IPS-18a (cell line): Measurements from ENCODE around the gene FER.
"Not testable (repeated sequence)": the region's sequence is repeated elsewhere in the genome, so short reads cannot be mapped to it uniquely, and the experiment has no call there.

Experiments
- H3K27ac ChIP-seq: one replicate; pipeline ENCODE4 v1.5.1; 2013; ENCODE audit warnings: low read length
- H3K27me3 ChIP-seq: one replicate; pipeline ENCODE4 v1.6.1; 2013; ENCODE audit warnings: mild to moderate bottlenecking, low read length; ENCODE audit not compliant: control insufficient read depth, insufficient read depth
- H3K36me3 ChIP-seq: one replicate; pipeline ENCODE4 v1.6.1; 2013; ENCODE audit warnings: low read depth, low read length; ENCODE audit not compliant: control insufficient read depth
- H3K4me1 ChIP-seq: one replicate; pipeline ENCODE4 v1.6.1; 2013; ENCODE audit warnings: low read depth, low read length; ENCODE audit not compliant: control insufficient read depth
- H3K4me3 ChIP-seq: one replicate; pipeline ENCODE4 v1.5.1; 2013; ENCODE audit warnings: low read length
- H3K9ac ChIP-seq: one replicate; pipeline ENCODE4 v1.6.1; 2013; ENCODE audit warnings: mild to moderate bottlenecking, low read length, moderate library complexity
- H3K9me3 ChIP-seq: one replicate; pipeline ENCODE4 v1.6.1; 2013; ENCODE audit warnings: low read depth, low read length; ENCODE audit not compliant: control insufficient read depth

The FER gene

GRCh38 chr5:108983461-108984092 is 235.9 kb downstream of the FER start:
- Histone ChIP-seq H3K36me3 (no peaks in the 10 kb centered on the region), H3K9me3 (no peaks in the 10 kb centered on the region), H3K27ac (no peak overlapping the region), H3K9ac (no peak overlapping the region), H3K4me3 (no peak overlapping the region), H3K4me1 (peaks cover 4% of the 10 kb centered on the region), H3K27me3 (no peaks in the 10 kb centered on the region)

- no peak overlapping the region for H3K4me3 ChIP-seq
- no peaks in the 10 kb centered on the region for H3K36me3 ChIP-seq
- H3K27ac ChIP-seq = no peak overlapping the region
- H3K9ac ChIP-seq = no peak overlapping the region
- H3K4me1 ChIP-seq = no peaks in the 10 kb centered on the region
- no peaks in the 10 kb centered on the region for H3K9me3 ChIP-seq
- no peaks in the 10 kb centered on the region for H3K27me3 ChIP-seq
Measured at GRCh38 chr5:108989761-108990392, 242.2 kb downstream of the FER start.

GRCh38 chr5:108992396-108993085 is 244.8 kb downstream of the FER start:
- H3K9ac ChIP-seq, H3K27ac ChIP-seq, H3K27me3 ChIP-seq, H3K36me3 ChIP-seq, H3K9me3 ChIP-seq, H3K4me3 ChIP-seq, H3K4me1 ChIP-seq: not testable (repeated sequence)

GRCh38 chr5:108993440-108993839 is 245.7 kb downstream of the FER start:
- H3K9me3 ChIP-seq, H3K4me1 ChIP-seq, H3K9ac ChIP-seq, H3K4me3 ChIP-seq, H3K27me3 ChIP-seq, H3K27ac ChIP-seq, H3K36me3 ChIP-seq: not testable (repeated sequence)

GRCh38 chr5:108997720-108998119 is 250.0 kb downstream of the FER start:
- H3K9me3 ChIP-seq = no peaks in the 10 kb centered on the region
- H3K27ac ChIP-seq = no peak overlapping the region
- H3K9ac ChIP-seq = no peak overlapping the region
- no peaks in the 10 kb centered on the region for H3K36me3 ChIP-seq
- no peaks in the 10 kb centered on the region for H3K27me3 ChIP-seq
- H3K4me3 ChIP-seq = no peak overlapping the region
- no peaks in the 10 kb centered on the region for H3K4me1 ChIP-seq

GRCh38 chr5:108998216-108998615 is 250.5 kb downstream of the FER start:
- Histone ChIP-seq H3K36me3 (no peaks in the 10 kb centered on the region), H3K27ac (no peak overlapping the region), H3K9ac (no peak overlapping the region), H3K9me3 (no peaks in the 10 kb centered on the region), H3K27me3 (no peaks in the 10 kb centered on the region), H3K4me1 (no peaks in the 10 kb centered on the region), H3K4me3 (no peak overlapping the region)

- H3K27ac ChIP-seq = no peak overlapping the region
- H3K27me3 ChIP-seq = no peaks in the 10 kb centered on the region
- no peak overlapping the region for H3K9ac ChIP-seq
- H3K9me3 ChIP-seq = no peaks in the 10 kb centered on the region
- no peaks in the 10 kb centered on the region for H3K4me1 ChIP-seq
- H3K36me3 ChIP-seq = no peaks in the 10 kb centered on the region
- no peak overlapping the region for H3K4me3 ChIP-seq
Measured at GRCh38 chr5:109003928-109004327, 256.2 kb downstream of the FER start.

- Histone ChIP-seq H3K4me1 (no peaks in the 10 kb centered on the region), H3K9ac (no peak overlapping the region), H3K27ac (no peak overlapping the region), H3K9me3 (no peaks in the 10 kb centered on the region), H3K4me3 (no peak overlapping the region), H3K27me3 (no peaks in the 10 kb centered on the region), H3K36me3 (no peaks in the 10 kb centered on the region)
Measured at GRCh38 chr5:109005297-109006009, 257.8 kb downstream of the FER start.

GRCh38 chr5:109006129-109006528 is 258.4 kb downstream of the FER start:
- no peaks in the 10 kb centered on the region for H3K4me1 ChIP-seq
- H3K27me3 ChIP-seq = no peaks in the 10 kb centered on the region
- no peaks in the 10 kb centered on the region for H3K9me3 ChIP-seq
- H3K4me3 ChIP-seq = no peak overlapping the region
- H3K27ac ChIP-seq = no peak overlapping the region
- no peak overlapping the region for H3K9ac ChIP-seq
- no peaks in the 10 kb centered on the region for H3K36me3 ChIP-seq

- Histone ChIP-seq H3K4me1 (no peaks in the 10 kb centered on the region), H3K4me3 (no peak overlapping the region), H3K9ac (no peak overlapping the region), H3K9me3 (no peaks in the 10 kb centered on the region), H3K27ac (no peak overlapping the region), H3K36me3 (no peaks in the 10 kb centered on the region), H3K27me3 (no peaks in the 10 kb centered on the region)
Measured at GRCh38 chr5:109016300-109016699, 268.6 kb downstream of the FER start.

- no peaks in the 10 kb centered on the region for H3K36me3 ChIP-seq
- H3K9ac ChIP-seq = no peak overlapping the region
- no peaks in the 10 kb centered on the region for H3K9me3 ChIP-seq
- no peak overlapping the region for H3K27ac ChIP-seq
- no peaks in the 10 kb centered on the region for H3K27me3 ChIP-seq
- no peak overlapping the region for H3K4me3 ChIP-seq
- H3K4me1 ChIP-seq = no peaks in the 10 kb centered on the region
Measured at GRCh38 chr5:109022056-109022455, 274.4 kb downstream of the FER start.
